ENCODE data around the gene CRADD. TPM values are rescaled to one million over a fixed set of nuclear protein-coding genes. Genes with fewer than 3 reads are reported as not detected.
"Not testable (repeated sequence)": the region's sequence is repeated elsewhere in the genome, so short reads cannot be mapped to it uniquely, and the experiment has no call there.

The CRADD gene
- total RNA-seq, 1 donor = 12.9 TPM

DNA sequence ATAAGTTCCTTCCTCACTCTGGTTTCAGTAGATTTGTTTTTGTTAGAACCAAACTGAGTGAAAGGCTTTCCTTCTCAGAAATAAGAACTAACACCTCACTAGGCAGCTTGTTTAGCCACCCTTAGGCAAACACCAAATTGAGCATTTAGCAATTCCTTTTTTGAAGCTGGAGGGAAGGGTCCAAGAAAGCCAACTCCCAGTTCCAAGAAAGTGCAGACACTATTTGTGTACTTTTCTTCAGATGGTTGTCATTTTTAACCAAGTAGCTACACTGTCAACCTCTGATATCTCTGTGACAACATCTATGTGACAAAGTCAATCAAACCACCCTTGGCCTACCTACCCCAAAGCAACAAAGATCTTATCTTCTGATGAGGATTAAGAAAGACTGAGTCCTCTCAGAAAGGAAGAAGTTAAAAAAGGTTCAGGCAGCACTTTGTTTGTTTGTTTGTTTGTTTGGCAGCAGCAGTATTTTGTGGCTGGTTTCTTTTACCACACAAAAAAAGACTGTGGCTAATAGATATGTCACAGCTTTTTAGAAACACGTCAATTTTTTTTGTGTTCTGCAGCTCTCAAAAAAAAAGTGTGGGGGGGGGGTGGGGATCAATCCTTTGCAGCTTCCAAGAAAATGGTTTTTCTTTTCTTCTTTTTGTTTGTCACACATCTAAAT is 203.8 kb downstream of the CRADD start:
- TF ChIP-seq, protein P1, sequence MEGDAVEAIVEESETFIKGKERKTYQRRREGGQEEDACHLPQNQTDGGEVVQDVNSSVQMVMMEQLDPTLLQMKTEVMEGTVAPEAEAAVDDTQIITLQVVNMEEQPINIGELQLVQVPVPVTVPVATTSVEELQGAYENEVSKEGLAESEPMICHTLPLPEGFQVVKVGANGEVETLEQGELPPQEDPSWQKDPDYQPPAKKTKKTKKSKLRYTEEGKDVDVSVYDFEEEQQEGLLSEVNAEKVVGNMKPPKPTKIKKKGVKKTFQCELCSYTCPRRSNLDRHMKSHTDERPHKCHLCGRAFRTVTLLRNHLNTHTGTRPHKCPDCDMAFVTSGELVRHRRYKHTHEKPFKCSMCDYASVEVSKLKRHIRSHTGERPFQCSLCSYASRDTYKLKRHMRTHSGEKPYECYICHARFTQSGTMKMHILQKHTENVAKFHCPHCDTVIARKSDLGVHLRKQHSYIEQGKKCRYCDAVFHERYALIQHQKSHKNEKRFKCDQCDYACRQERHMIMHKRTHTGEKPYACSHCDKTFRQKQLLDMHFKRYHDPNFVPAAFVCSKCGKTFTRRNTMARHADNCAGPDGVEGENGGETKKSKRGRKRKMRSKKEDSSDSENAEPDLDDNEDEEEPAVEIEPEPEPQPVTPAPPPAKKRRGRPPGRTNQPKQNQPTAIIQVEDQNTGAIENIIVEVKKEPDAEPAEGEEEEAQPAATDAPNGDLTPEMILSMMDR (IDR thresholded peaks at IDR 0.05; ENCODE audit: insufficient read depth, low read length) = no peak
- no peak overlapping the region for H3K4me3 ChIP-seq (ENCODE audit: low read depth, low read length)
- no peak for DNase-seq (ENCODE audit: low read depth)

DNA sequence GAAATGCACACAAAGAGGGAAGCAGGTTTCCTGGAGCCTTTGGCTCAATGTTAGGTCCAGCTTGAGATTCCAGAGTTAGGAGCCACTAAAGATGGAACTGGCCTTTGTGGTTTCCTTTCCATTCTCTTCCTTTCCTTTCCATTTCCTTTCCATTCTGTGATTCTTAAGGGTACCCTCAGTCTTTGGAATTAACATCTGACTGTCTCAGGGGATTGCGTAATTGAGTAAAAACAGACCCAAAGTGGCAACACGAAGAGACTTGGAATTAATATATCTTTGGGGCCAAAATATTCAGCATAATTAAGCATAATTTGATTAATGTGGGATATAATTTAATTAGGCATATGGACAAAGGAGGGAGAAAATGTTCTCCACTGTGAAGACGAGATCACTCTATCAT is 205.6 kb downstream of the CRADD start:
- TF ChIP-seq, protein P1 (IDR thresholded peaks at IDR 0.05; ENCODE audit: insufficient read depth, low read length) = no peak

DNA sequence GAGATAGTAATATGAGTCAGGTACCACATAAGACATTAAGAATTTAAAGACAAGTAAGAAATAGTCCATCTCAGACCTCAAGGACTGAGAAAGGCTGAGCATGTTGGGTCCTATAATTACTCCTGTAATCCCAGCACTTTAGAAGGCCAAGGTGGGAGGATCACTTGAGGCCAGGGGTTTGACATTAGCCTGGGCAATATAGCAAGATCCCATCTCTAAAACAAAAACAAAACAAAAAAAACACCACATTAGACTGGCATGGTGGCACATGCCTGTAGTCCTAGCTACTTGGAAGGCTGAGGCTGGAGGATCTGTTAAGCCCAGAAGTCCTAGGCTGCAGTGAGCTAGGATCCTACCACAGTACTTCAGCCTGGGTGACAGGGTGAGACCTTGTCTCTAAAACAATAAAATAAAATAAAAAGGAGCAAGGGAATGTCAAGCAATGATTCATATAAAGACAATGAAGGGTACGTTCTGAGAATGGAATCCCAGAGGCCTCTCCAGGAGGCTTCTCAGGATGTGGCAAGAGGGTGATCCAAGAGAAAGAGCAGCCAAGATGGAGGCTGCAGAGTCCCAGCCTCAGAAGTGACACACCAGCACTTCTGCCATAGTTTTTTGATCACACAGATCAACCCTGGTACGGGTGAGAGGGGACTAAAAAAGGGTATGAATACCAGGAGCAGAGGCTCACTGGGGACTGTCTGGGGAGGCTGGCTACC is 206.4 kb downstream of the CRADD start:
- TF ChIP-seq, protein P1 (IDR thresholded peaks at IDR 0.05; ENCODE audit: insufficient read depth, low read length) = no peak
- peak; percentile 80 for DNase-seq (ENCODE audit: low read depth)
- H3K4me3 ChIP-seq (ENCODE audit: low read depth, low read length) = no peak overlapping the region

More for the DNA sequence above, 205.6 kb downstream of the CRADD start:
- no peak overlapping the region for H3K4me3 ChIP-seq (ENCODE audit: low read depth, low read length)
- DNase-seq (ENCODE audit: low read depth) = no peak

DNA sequence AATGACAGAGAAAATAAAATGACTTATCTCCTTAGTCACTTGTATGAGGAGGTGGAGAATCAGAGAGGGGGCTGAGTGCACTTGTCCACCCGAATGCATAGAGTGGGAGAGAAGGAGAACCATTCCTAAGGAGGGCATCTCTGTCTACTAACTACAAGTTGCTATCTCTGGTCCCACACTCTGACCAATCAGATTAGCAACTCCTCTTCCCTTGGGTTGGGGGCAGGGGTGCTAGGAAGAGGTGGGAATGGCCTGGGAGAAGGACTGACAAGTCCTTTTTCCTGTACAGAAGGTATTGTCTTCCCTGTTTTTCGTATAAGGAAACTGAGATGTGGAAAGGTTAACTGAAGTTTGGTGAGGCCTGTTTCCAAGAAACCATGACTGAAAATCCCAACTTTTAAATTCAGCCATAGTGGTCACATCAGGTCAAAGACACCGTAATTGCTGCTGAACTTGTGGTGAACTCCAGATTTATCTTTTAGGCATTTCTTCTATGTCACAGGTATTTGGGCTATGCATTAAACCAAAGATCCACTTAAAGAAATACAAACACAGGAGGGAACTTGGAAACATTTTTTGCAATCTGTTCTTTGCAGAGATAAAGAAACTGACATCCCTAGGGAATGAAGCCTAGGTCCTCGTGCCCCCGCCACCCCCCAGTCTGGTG is 207.8 kb downstream of the CRADD start:
- DNase-seq (ENCODE audit: low read depth) = peak; percentile 48

DNA sequence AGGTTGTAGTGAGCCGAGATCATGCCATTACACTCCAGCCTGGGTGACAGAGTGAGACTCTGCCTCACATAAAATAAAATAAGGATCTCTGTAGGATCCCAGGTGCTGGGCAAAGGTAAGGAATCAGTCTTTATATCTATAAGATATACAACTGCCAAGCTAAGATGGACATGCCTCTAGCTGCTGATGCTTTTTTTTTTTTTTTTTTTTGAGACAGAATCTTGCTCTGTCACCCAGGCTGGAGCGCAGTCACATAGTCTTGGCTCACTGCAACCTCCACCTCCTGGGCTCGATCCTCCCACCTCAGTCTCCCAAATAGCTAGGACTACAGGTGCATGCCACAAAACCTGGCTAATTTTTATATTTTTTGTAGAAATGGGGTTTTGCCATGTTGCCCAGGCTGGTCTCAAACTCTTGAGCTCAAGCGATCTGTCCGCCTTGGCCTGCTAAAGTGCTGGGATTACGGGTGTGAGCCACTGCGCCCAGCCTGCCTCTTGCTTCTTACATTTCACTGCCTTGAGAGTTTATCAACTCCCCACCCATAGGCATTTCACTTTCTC is 208.9 kb downstream of the CRADD start:
- DNase-seq (ENCODE audit: low read depth); H3K4me3 ChIP-seq (ENCODE audit: low read depth, low read length): not testable (repeated sequence)

More for the DNA sequence above, 207.8 kb downstream of the CRADD start:
- TF ChIP-seq, protein P1 (IDR thresholded peaks at IDR 0.05; ENCODE audit: insufficient read depth, low read length) = no peak
- H3K4me3 ChIP-seq (ENCODE audit: low read depth, low read length) = no peak overlapping the region

DNA sequence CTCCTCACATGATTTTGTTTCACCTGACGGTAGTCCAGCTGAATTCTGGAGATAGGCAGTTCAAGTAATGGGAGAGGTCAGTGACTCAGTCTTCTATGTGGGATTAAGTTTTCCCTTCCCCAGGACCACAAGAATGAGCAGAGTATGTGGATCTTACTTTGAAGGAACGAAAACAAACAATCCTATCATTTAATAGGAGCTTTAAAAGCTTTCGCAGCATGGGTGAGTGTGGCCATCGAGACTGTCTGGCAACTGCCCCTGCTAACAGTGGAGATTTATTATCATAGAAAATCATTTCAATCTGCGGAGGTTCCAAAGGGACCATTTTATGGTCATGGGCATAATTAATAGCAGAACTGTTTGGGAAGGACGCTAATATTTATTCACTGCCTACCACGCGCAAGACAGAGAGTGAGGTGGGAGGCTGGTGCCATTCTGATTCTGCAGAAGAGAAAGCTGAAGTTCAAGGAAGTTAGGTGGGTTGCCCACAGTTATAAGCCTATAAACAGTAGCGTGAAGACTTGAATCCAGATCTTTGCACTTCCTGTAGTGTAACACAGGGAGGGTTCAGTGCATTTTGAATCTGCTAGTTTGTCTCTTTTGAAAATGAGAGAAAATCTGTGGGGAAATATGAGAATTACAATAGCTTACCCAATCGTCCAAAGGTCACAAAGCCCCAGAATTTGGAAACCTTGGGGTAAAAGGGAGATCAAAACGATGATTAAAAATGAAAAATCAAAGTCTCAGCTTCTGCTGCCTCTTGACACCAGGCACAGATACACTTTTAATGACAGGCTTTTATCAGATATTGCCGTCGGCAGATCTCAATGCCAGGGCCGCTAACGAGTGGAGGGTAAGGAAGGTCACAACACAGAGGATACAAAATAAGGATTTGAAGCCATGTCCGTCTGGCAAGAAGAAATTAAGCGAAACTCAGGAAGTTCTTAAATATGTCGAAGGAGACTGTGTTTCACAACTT is 209.6 kb downstream of the CRADD start:
- DNase-seq (ENCODE audit: low read depth) = peak; percentile 69
- TF ChIP-seq, protein P1 (IDR thresholded peaks at IDR 0.05; ENCODE audit: insufficient read depth, low read length) = no peak
- no peak overlapping the region for H3K4me3 ChIP-seq (ENCODE audit: low read depth, low read length)

Data from fibroblast of the aortic adventitia (primary cell).